ENCODE measurements around the gene BAD.
A peak's percentile ranks its signal among the peaks of the same experiment; 100 is the strongest.

- no peak for TF ChIP-seq CTCF (IDR thresholded peaks at IDR 0.05)
- no peak for TF ChIP-seq EP300 (IDR thresholded peaks at IDR 0.05)
- peak in 1 of 2 donors; percentile 5 for TF ChIP-seq POLR2A (IDR thresholded peaks at IDR 0.05)
- TF ChIP-seq POLR2AphosphoS5 (IDR thresholded peaks at IDR 0.05): no peak
Measured at GRCh38 chr11:64284048-64284961, at the start of gene BAD.

Data from suprapubic skin (tissue), 4 donors.